A673 (cell line): Measurements from ENCODE around the gene DRD1.

ENCODE experiments used
- EZH2 ChIP-seq: fragments of 200-600 bp; sonication (generic); IDR thresholded peaks from 2 replicates; pipeline ENCODE4 v1.6.1; 2017; ENCODE audit warnings: borderline replicate concordance, low read depth, mild to moderate bottlenecking, mixed read lengths, antibody characterized with exemption, low read length; ENCODE audit not compliant: poor library complexity, severe bottlenecking
- TF ChIP-seq, protein P1 (sequence below): fragments of 300-800, 200-600 bp; sonication (generic); conservative IDR thresholded peaks from 2 replicates; pipeline ENCODE4 v1.5.1; 2017; ENCODE audit warnings: low read depth, mild to moderate bottlenecking, antibody characterized with exemption, low read length, moderate library complexity, mixed read lengths

DNA sequence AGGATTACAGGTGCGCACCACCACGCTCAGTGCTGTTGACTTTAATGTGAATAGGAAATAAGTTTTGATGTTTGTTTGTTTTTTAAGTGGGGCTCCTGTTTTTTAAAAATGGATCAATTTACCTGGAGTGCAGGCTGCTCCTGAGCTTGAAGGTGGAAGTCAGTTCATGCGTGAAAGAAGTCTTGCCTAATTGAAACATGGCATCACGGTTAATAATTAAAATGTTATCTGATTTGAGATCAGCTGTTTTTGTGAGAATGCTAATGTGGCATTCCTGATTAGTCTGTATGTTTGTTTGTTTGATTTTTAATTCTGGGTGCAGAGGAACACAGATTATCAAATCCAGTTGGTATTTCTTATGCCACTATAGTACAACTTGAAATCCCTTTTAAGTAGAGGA, 40.8 kb upstream of the DRD1 start:
- TF ChIP-seq, protein P1, sequence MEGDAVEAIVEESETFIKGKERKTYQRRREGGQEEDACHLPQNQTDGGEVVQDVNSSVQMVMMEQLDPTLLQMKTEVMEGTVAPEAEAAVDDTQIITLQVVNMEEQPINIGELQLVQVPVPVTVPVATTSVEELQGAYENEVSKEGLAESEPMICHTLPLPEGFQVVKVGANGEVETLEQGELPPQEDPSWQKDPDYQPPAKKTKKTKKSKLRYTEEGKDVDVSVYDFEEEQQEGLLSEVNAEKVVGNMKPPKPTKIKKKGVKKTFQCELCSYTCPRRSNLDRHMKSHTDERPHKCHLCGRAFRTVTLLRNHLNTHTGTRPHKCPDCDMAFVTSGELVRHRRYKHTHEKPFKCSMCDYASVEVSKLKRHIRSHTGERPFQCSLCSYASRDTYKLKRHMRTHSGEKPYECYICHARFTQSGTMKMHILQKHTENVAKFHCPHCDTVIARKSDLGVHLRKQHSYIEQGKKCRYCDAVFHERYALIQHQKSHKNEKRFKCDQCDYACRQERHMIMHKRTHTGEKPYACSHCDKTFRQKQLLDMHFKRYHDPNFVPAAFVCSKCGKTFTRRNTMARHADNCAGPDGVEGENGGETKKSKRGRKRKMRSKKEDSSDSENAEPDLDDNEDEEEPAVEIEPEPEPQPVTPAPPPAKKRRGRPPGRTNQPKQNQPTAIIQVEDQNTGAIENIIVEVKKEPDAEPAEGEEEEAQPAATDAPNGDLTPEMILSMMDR: no peak
- TF ChIP-seq EZH2: no peak
